Activated T-cell treated with anti-CD3 and anti-CD28 coated beads for 1 hour (primary cell): Measurements from ENCODE around the gene BRD2.
A peak's percentile ranks its signal among the peaks of the same experiment; 100 is the strongest.

Experiments
- DNase-seq: peaks from one replicate; pipeline ENCODE4 v3.0.0-alpha.2; 2020; ENCODE audit warnings: low read depth

The BRD2 gene

GRCh38 chr6:32949113-32949512 is 19.3 kb upstream of the BRD2 start:
- no peak for DNase-seq

- DNase-seq: no peak
Measured at GRCh38 chr6:32950010-32950409, 18.4 kb upstream of the BRD2 start.

GRCh38 chr6:32950449-32950848 is 17.9 kb upstream of the BRD2 start:
- DNase-seq: no peak

GRCh38 chr6:32952817-32953739 is 15.3 kb upstream of the BRD2 start, which contains the start of gene HLA-DMA:
Gene HLA-DMA, minus strand, starts transcription at chr6:32953097. Its CDS starts 61 bp downstream, at chr6:32953036.
- peak; percentile 49 for DNase-seq

- no peak for DNase-seq
Measured at GRCh38 chr6:32953775-32954174, 14.6 kb upstream of the BRD2 start.

GRCh38 chr6:32954267-32954666 is 14.1 kb upstream of the BRD2 start:
- DNase-seq: no peak

GRCh38 chr6:32954986-32955802 is 13.2 kb upstream of the BRD2 start:
- no peak for DNase-seq

- no peak for DNase-seq
Measured at GRCh38 chr6:32956176-32956575, 12.2 kb upstream of the BRD2 start.

GRCh38 chr6:32960563-32960962 is 7.8 kb upstream of the BRD2 start:
- no peak for DNase-seq

- DNase-seq: no peak
Measured at GRCh38 chr6:32962213-32962826, 6.1 kb upstream of the BRD2 start.

GRCh38 chr6:32963866-32964265 is 4.5 kb upstream of the BRD2 start:
- no peak for DNase-seq

GRCh38 chr6:32964776-32965175 is 3.6 kb upstream of the BRD2 start:
- no peak for DNase-seq

- DNase-seq: no peak
Measured at GRCh38 chr6:32967151-32968091, 973 bp upstream of the BRD2 start.

GRCh38 chr6:32968867-32969684 is 682 bp downstream of the BRD2 start:
- peak; percentile 27 for DNase-seq

GRCh38 chr6:32969685-32970412 is 1.5 kb downstream of the BRD2 start:
- peak; percentile 55 for DNase-seq

- peak; percentile 61 for DNase-seq
Measured at GRCh38 chr6:32970413-32971241, 2.2 kb downstream of the BRD2 start.

- DNase-seq: no peak
Measured at GRCh38 chr6:32971242-32971580, 2.8 kb downstream of the BRD2 start.

GRCh38 chr6:32971581-32972352 is 3.4 kb downstream of the BRD2 start:
- DNase-seq: peak; percentile 100
